ENCODE measurements around the gene PDIA6. TPM values are rescaled to one million over a fixed set of nuclear protein-coding genes. Genes with fewer than 3 reads are reported as not detected.

Gene PDIA6
- total RNA-seq, 1 donor, result 58.7 TPM

DNA sequence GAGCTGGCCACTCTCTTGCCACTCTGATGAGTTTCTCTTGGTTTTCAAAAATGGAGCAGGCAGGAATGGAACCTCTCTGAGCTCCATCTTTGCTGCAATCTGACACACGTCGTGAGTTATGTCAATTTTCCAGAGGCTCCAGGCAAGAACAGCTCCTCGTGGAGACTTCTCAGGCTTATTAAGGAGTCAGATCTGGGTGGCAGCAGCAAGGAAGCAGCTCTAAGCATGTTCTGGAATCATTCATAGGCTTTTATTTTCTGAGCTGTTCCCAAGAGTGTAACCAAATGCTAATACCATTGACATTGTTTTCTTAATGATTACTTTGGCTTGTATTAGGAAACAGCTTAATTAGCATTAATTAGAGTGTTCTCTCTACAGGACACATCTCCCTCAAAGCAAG is 26.1 kb upstream of the PDIA6 start:
- Histone ChIP-seq H3K4me1 (ENCODE audit: insufficient read depth, low read length) (peaks cover 5% of the 10 kb centered on the region), H3K27me3 (ENCODE audit: insufficient read depth, low read length) (no peaks in the 10 kb centered on the region), H3K9me3 (ENCODE audit: low read depth, low read length) (no peaks in the 10 kb centered on the region), H3K4me3 (ENCODE audit: low read length) (no peak overlapping the region)

DNA sequence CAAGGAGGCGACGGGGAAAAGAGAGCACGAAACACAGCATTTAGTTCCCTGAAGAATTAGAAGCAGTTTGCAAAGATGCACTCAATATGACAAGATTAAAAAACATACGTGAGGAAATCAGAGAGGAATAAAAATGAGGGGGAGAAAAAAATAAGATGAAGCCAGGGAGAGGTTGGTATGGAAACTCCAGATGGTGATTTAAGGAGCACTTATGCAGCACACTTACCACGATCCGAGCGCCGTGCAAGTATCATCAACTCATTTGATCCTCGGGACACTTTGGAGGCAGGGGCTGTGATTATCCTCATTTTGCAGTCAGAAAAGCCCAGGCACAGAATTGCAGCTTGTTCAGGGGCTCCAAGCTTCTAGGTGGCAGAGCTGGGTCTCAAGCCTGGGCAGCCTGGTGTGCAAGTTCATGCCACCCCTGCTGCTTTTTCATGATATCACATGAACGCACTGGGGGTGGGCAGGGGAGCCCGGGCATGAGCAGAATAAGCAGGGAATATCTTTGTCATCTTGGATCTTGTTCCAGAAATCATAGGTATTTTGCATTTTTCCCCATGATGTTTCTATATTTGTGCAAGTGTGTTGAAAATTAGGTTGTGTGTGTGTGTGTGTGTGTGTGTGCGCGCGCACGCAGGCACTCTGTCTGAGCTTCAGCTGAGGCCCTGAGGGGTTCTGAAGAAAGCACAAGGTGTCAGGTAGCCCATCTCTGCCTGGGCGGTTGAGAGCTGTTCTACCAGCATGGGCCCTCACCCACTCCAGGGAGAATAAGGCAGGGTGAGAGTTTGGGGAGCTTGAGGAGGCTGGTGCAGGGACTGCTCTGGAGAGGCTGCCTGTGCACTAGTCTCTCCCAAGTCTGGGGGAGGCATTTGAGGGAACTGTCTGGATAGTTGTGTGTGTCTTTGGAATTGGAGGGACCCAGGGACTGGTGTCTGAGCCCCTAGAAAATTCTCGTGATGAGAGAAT is 25.0 kb upstream of the PDIA6 start:
- no peak overlapping the region for H3K4me3 ChIP-seq (ENCODE audit: low read length)
- H3K4me1 ChIP-seq (ENCODE audit: insufficient read depth, low read length), result peaks cover 5% of the 10 kb centered on the region
- H3K9me3 ChIP-seq (ENCODE audit: low read depth, low read length), result no peaks in the 10 kb centered on the region
- H3K27me3 ChIP-seq (ENCODE audit: insufficient read depth, low read length), result no peaks in the 10 kb centered on the region

DNA sequence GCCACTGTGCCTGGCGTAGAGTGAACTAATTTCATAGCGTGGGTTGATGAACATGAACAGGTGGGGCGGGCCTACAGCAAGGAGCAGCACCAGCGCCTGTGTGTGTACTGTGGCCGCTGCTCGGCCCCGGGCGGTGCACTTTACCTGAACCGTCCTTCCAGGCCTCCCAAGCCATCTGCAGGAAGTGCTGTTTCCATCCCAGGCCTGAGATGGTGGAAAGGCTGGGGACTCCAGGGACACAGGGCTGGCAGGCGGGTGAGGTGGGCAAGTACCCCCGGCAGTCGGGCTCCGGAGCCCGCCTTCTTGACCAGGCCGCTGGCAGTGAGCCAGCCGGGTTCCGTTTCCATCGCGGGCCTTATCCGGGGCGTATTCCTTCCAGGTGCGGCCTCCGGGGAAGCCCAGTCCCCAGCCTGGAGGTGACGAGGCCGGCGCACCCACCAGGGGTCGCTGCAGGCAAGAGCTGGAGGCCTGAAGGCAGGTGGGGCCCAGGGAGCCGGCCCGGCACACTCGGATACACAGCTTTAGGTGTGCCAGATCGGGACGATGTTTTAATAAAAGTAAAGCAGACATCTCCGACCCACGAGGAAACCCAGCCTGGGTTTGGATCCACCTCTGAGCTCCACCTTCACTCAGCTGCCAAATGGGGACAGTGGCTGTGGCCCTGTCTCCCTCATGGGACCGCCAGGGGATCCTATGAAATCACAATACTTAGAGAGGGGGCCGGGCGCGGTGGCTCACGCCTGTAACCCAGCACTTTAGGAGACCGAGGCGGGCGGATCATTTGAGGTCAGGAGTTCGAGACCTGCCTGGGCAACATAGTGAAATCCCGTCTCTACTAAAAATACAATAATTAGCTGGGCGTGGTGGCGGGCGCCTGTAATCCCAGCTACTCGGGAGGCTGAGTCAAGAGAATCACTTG is 22.7 kb upstream of the PDIA6 start:
- H3K9me3 ChIP-seq (ENCODE audit: low read depth, low read length), result no peaks in the 10 kb centered on the region
- no peaks in the 10 kb centered on the region for H3K27me3 ChIP-seq (ENCODE audit: insufficient read depth, low read length)
- H3K4me1 ChIP-seq (ENCODE audit: insufficient read depth, low read length), result peaks cover 5% of the 10 kb centered on the region
- H3K4me3 ChIP-seq (ENCODE audit: low read length), result no peak overlapping the region

DNA sequence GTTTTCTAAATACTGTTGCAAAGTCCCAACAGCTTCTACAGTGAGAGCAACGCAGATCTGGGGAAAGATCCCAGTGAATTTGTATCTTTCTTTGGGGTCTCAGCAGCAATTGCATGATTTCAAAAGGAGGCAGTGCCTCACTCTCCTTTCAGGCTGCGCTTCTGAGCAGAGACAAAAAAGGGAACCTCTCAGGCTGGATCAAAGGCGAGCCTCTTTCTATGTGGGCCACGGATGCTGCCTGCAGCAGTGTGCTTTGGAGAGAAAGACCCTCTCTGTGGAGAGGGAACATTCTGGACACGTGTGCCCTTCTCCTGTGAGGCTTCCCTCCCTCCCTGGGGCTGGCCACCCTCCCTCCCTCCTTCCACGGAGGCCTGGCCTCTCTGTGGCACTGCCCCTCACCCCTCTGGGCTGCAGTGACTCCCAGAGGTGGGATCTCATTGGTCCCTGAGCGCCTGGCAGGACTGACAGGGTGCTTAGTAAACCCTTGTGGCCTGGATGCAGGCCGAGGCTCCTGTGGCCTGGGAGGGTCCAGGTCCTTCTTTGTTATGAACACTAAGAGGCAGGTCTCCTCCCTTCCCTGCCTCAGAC is 21.6 kb upstream of the PDIA6 start:
- H3K9me3 ChIP-seq (ENCODE audit: low read depth, low read length), result no peaks in the 10 kb centered on the region
- H3K4me3 ChIP-seq (ENCODE audit: low read length), result no peak overlapping the region
- no peaks in the 10 kb centered on the region for H3K27me3 ChIP-seq (ENCODE audit: insufficient read depth, low read length)
- H3K4me1 ChIP-seq (ENCODE audit: insufficient read depth, low read length), result peaks cover 5% of the 10 kb centered on the region

DNA sequence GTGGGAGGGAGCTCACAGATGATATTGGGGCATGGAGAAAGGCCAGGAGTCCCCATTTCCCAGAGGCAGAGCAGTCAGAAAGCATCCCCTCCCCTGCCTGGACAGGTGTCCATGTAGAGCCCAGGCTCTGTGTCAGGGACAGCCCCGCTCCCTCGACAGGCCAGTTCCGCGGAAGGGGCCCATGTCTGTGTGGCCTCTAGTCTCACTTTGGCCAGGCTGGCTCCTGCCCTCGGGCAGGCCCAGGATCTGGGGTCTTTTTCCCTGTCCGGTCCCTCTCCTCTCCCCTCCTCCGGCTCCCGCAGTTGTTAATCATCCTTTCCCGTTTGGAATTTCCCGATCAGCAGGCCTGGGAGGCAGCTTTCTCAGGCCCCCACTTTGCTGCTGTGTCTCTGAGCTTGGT is 20.4 kb upstream of the PDIA6 start:
- Histone ChIP-seq H3K4me1 (ENCODE audit: insufficient read depth, low read length) (peaks cover 5% of the 10 kb centered on the region), H3K4me3 (ENCODE audit: low read length) (no peak overlapping the region), H3K9me3 (ENCODE audit: low read depth, low read length) (no peaks in the 10 kb centered on the region), H3K27me3 (ENCODE audit: insufficient read depth, low read length) (no peaks in the 10 kb centered on the region)

DNA sequence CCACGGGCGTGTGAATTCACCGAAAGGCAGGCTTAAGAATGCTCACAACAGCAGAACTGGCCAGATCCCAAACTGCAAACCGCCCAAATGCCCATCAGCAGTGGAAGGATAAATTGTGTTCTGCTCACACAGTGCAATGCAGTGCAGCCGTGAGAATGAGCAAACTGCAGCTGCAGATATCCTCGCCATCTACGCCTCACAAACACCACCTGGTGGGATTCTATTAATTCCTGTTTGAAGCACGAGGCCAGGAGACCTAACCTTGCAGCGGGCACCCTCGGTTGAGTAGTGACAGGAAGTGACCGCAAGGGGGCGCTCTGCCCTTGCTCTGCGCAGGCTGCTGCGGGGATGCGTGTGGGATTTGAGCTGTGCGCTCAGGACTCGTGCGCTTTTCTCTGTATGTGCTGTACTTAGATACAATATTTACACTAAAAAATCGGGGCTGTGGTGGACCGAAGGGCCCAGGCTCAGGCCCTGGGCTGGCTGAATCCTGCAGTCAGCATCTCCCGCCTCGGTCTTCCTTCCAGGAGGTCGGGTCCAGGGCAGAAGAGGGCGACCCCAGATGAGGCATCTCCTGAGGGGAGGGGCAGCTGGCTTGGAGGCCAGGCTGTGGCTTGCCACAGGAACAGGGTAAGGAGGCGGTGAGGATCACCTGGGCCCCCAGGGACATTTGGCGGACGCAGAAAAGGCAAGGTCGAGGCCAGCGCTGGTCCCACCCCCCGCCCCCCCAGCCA is 19.8 kb upstream of the PDIA6 start:
- H3K4me3 ChIP-seq (ENCODE audit: low read length), result no peak overlapping the region
- no peaks in the 10 kb centered on the region for H3K9me3 ChIP-seq (ENCODE audit: low read depth, low read length)
- H3K27me3 ChIP-seq (ENCODE audit: insufficient read depth, low read length), result no peaks in the 10 kb centered on the region
- H3K4me1 ChIP-seq (ENCODE audit: insufficient read depth, low read length), result peaks cover 5% of the 10 kb centered on the region

DNA sequence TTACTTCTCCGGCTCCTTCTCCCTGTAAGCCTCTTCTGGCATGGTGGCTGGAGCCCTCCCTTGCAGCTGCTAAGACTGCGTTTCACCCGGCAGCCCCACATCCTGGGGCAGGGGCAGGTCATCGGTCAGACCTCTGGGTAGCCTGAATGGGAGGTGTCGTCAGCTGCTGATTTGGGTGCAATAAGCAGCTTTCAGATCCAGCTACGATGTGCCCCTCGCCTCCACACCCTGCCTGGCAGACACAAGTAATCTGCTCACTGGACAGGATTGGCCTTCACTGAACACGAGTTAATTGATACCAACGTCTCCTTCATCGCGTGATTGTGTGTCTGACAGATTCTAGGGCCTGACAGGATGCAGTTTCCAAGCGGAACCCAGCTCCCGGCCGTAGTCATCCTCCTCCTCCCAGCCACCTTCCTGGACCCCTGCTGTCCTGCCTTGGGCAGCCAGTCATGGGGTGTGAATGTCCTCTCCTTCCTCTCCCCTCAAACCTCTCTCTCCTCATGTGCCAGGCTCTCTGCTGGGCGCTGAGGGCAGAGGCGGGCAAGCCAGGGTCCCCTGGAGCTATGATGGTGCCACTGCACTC is 18.9 kb upstream of the PDIA6 start:
- Histone ChIP-seq H3K27me3 (ENCODE audit: insufficient read depth, low read length) (no peaks in the 10 kb centered on the region), H3K4me1 (ENCODE audit: insufficient read depth, low read length) (peaks cover 5% of the 10 kb centered on the region), H3K4me3 (ENCODE audit: low read length) (no peak overlapping the region), H3K9me3 (ENCODE audit: low read depth, low read length) (no peaks in the 10 kb centered on the region)

DNA sequence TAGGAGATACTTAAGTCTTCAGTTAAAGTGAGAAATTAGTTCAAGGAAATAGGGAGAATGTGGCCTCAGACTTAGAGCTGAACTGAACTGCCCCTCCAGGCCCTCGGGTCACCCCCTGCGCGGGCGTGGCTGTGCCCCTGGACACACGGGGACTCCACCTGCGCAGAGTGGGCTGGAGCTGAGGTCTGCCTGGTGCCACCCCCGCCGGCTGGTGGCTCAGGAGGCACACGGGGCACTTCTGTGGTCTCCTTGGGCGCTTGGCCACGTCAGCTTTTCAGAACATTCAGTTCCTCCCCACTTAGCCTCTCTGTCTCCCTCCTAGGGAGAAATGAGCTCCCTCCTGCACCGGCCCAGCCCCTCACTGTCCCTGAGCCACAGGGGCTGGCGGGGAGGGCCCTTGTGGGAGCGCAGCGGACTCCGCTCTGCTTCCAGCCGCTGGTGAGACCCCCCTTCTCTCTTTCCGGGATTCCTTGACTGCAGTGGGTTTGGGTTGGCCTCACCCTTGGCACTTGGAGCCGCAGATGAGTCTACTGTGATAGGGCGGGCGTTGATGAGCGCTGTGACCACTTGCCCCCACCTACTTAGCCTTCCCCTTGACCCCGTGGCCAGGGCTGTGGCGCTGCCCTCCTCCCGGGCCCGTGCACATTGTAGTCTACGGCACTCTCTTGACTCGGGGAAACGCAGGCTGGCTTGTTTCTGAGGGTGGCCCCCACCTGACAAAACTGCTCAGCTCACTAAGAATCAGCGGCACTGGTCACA is 18.2 kb upstream of the PDIA6 start:
- Histone ChIP-seq H3K4me1 (ENCODE audit: insufficient read depth, low read length) (peaks cover 5% of the 10 kb centered on the region), H3K4me3 (ENCODE audit: low read length) (no peak overlapping the region), H3K27me3 (ENCODE audit: insufficient read depth, low read length) (no peaks in the 10 kb centered on the region), H3K9me3 (ENCODE audit: low read depth, low read length) (no peaks in the 10 kb centered on the region)

DNA sequence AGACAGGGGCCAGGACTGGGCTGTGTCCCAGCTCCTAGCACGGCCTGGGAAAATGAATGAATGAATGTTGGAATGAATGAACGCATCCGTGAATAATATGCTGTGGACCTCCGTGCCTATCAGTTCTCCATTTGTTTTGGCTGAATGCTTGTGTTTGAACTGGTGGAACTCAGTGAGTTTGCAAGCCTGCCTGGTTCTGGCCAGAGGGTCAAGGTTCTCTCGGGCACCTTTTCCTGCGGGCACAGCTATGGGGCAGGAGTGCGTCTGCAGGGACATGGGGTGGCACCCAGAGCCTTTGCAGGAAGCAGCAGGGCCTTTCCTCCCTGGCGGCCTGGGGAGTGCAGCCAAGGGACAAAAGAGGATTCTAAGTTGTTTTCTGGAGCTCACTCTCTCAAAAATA is 17.6 kb upstream of the PDIA6 start:
- Histone ChIP-seq H3K9me3 (ENCODE audit: low read depth, low read length) (no peaks in the 10 kb centered on the region), H3K27me3 (ENCODE audit: insufficient read depth, low read length) (peaks cover 4% of the 10 kb centered on the region), H3K4me1 (ENCODE audit: insufficient read depth, low read length) (peaks cover 2% of the 10 kb centered on the region), H3K4me3 (ENCODE audit: low read length) (no peak overlapping the region)

DNA sequence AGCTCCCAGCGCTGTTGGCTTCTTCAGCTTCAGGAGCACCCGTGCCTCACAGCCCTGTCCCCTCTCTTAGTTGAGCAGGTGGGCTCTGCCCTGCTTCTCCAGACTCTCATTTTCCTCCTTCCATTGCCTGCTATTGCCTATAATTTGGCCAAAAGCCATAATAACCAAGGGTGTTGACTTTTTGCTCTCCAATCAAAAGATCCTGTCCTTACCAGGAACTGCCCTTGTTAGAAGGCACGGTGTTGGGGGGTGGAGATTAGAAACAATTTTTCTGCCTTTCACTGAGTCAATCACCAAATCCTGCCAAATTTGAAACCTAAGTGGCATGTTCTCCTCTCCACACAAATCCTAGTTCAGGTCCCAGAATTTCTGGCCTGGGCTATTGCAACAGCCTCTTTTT is 16.7 kb upstream of the PDIA6 start:
- Histone ChIP-seq H3K4me3 (ENCODE audit: low read length) (no peak overlapping the region), H3K4me1 (ENCODE audit: insufficient read depth, low read length) (no peaks in the 10 kb centered on the region), H3K27me3 (ENCODE audit: insufficient read depth, low read length) (peaks cover 4% of the 10 kb centered on the region), H3K9me3 (ENCODE audit: low read depth, low read length) (no peaks in the 10 kb centered on the region)

DNA sequence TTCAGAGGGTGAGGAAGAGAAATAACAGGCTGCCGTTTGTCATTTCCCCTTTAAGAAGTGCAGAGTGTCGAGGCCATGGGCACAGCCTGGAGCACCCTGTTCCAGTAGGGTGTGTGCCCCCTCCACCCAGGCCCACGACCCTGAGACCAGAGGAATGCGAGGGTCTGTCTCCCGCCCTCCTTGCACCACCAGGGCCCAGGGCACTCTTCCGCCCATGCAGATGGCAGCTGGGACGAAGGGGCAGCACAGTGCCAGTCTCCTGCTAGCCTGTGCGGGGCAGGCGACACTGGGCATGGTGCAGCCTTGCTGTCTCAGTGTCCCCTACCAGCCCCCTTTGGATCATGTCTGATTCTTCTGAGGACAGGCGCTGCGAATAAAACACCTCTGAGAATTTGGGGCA is 15.8 kb upstream of the PDIA6 start:
- Histone ChIP-seq H3K4me3 (ENCODE audit: low read length) (no peak overlapping the region), H3K9me3 (ENCODE audit: low read depth, low read length) (no peaks in the 10 kb centered on the region), H3K27me3 (ENCODE audit: insufficient read depth, low read length) (peaks cover 4% of the 10 kb centered on the region), H3K4me1 (ENCODE audit: insufficient read depth, low read length) (no peaks in the 10 kb centered on the region)

DNA sequence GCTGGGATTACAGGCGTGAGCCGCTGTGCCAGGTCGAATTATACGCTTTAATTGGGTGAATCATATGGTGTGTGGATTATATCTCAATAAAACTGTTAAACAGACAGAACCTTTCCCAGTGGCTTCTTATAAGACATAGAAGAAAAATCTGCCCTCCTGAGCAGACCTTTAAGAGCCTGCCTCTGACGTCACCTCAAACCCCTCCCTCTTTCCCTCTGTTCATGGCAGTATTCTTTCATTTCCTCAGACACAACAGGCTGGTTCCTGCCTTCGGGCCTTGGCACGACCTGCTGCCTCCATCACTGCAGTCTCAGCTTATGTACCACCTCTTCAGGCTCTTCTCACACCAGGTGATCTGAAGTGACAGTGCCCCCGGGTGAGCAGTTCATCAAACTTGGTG is 14.0 kb upstream of the PDIA6 start:
- H3K4me3 ChIP-seq (ENCODE audit: low read length), result no peak overlapping the region
- peaks cover 2% of the 10 kb centered on the region for H3K4me1 ChIP-seq (ENCODE audit: insufficient read depth, low read length)
- H3K9me3 ChIP-seq (ENCODE audit: low read depth, low read length), result no peaks in the 10 kb centered on the region
- H3K27me3 ChIP-seq (ENCODE audit: insufficient read depth, low read length), result peaks cover 4% of the 10 kb centered on the region

DNA sequence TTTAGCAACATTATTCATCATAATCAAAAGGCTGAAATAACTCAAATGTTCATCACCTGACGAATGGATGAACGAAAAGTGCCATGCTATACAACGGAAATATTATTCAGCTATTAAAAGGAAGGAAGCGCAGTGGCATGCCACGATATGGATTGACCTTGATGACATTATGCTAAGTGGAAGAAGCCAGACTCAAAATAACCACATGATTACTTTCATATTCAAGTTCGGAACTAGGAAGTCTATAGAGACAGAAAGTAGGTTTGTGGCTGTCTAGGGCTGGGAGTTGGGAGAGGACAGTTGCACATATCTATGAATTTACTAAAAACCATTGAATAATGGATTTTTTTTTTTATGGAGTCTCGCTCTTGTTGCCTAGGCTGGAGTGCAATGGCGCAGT is 13.4 kb upstream of the PDIA6 start:
- no peak overlapping the region for H3K4me3 ChIP-seq (ENCODE audit: low read length)
- H3K4me1 ChIP-seq (ENCODE audit: insufficient read depth, low read length), result peaks cover 7% of the 10 kb centered on the region
- H3K27me3 ChIP-seq (ENCODE audit: insufficient read depth, low read length), result peaks cover 4% of the 10 kb centered on the region
- H3K9me3 ChIP-seq (ENCODE audit: low read depth, low read length), result no peaks in the 10 kb centered on the region

DNA sequence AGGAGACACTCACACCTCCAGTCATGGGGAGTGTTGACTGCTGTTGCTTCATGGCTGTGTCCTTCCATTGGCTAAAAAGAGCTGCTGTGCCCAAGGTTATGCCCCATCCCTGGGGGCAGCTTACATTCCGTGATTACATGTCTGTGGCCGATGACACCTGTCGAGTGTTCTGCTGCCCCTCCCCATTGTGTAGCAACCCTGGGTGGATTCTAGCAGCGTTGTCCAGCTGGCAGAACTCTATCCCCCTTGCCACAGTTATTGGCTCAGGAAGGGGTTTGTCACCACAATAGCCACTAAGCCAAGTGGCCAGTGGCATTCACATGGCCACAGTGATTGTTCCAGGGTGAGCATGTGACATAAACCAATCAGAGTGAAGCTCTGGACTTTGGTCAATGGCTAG is 11.6 kb upstream of the PDIA6 start:
- H3K4me1 ChIP-seq (ENCODE audit: insufficient read depth, low read length), result peaks cover 10% of the 10 kb centered on the region
- no peaks in the 10 kb centered on the region for H3K9me3 ChIP-seq (ENCODE audit: low read depth, low read length)
- H3K4me3 ChIP-seq (ENCODE audit: low read length), result no peak overlapping the region
- peaks cover 4% of the 10 kb centered on the region for H3K27me3 ChIP-seq (ENCODE audit: insufficient read depth, low read length)

Data from mononuclear cell (primary cell).